SK-MEL-5 (cell line): Measurements from ENCODE around the gene MT1F. TPM values are rescaled to one million over a fixed set of nuclear protein-coding genes. Genes with fewer than 3 reads are reported as not detected.

Experiments
- DNase-seq: peaks from one replicate; pipeline ENCODE4 v3.0.0-alpha.2; 2016; ENCODE audit warnings: low read depth, low spot score
- in situ Hi-C: cut with HindIII; loops from 2 replicates; pipeline ENCODE4 v1.10.0; 2016; ENCODE audit warnings: low sequenced_read_pairs, high pct_unique_total_duplicates, low pct_unique_long_range_greater_than_20kb
- total RNA-seq: library from RNA; depleted of rRNA; stranded (reverse); fragments of >200 nt; shearing (Covaris generic); gene quantifications from 2 replicates; pipeline ENCODE4 v1.2.3, GENCODE V29; 2014

Gene MT1F
- total RNA-seq, 1 experiment from 2014 or later: not detected

- in situ Hi-C loops: no loop called here
Observed at GRCh38 chr16:56637814-56638750, 19.7 kb upstream of the MT1F start, which contains the start of gene MT1A. Gene MT1A (plus strand): TSS chr16:56638666. CDS start chr16:56638739, 73 bp downstream.

GRCh38 chr16:56639045-56639444 lies 18.7 kb upstream of the MT1F start:
- DNase-seq: no peak
- in situ Hi-C loops: no loop called here

More at GRCh38 chr16:56637814-56638750, 19.7 kb upstream of the MT1F start, which contains the start of gene MT1A:
- no peak for DNase-seq

- no peak for DNase-seq
- in situ Hi-C loops: no loop called here
Observed at GRCh38 chr16:56640076-56640475, 17.7 kb upstream of the MT1F start.

- in situ Hi-C loops: no loop called here
- no peak for DNase-seq
Observed at GRCh38 chr16:56641166-56641565, 16.6 kb upstream of the MT1F start.

- DNase-seq: no peak
- in situ Hi-C loops: no loop called here
Observed at GRCh38 chr16:56643080-56643778, 14.5 kb upstream of the MT1F start.

GRCh38 chr16:56643833-56644232 lies 13.9 kb upstream of the MT1F start:
- DNase-seq: no peak
- in situ Hi-C loops: no loop called here

- in situ Hi-C loops: no loop called here
- DNase-seq: no peak
Observed at GRCh38 chr16:56645311-56645710, 12.4 kb upstream of the MT1F start.

- DNase-seq: no peak
- in situ Hi-C loops: no loop called here
Observed at GRCh38 chr16:56645838-56646237, 11.9 kb upstream of the MT1F start.

GRCh38 chr16:56647641-56648431 lies 9.9 kb upstream of the MT1F start:
- DNase-seq: no peak
- in situ Hi-C loops: no loop called here

GRCh38 chr16:56649271-56649670 lies 8.5 kb upstream of the MT1F start:
- DNase-seq: no peak
- in situ Hi-C loops: no loop called here

- no peak for DNase-seq
Observed at GRCh38 chr16:56649820-56650219, 7.9 kb upstream of the MT1F start.

GRCh38 chr16:56651586-56651985 lies 6.2 kb upstream of the MT1F start, which contains the start of gene MT1B:
Gene MT1B (plus strand): TSS chr16:56651886. CDS start chr16:56651954, 68 bp downstream.
- in situ Hi-C loops: no loop called here
- no peak for DNase-seq

More at GRCh38 chr16:56649820-56650219, 7.9 kb upstream of the MT1F start:
- in situ Hi-C loops: no loop called here

GRCh38 chr16:56652600-56652999 lies 5.2 kb upstream of the MT1F start:
- in situ Hi-C loops: no loop called here
- DNase-seq: no peak

GRCh38 chr16:56653218-56653617 lies 4.5 kb upstream of the MT1F start:
- in situ Hi-C loops: no loop called here
- no peak for DNase-seq

- no peak for DNase-seq
- in situ Hi-C loops: no loop called here
Observed at GRCh38 chr16:56658327-56658875, 642 bp downstream of the MT1F start.

GRCh38 chr16:56662357-56663354 lies 4.9 kb downstream of the MT1F start:
- in situ Hi-C loops: no loop called here
- no peak for DNase-seq
